ENCODE results near the gene LUC7L3. TPM values are rescaled to one million over a fixed set of nuclear protein-coding genes. Genes with fewer than 3 reads are reported as not detected.
"Not testable (repeated sequence)": the region's sequence is repeated elsewhere in the genome, so short reads cannot be mapped to it uniquely, and the experiment has no call there.

Gene LUC7L3, protein sequence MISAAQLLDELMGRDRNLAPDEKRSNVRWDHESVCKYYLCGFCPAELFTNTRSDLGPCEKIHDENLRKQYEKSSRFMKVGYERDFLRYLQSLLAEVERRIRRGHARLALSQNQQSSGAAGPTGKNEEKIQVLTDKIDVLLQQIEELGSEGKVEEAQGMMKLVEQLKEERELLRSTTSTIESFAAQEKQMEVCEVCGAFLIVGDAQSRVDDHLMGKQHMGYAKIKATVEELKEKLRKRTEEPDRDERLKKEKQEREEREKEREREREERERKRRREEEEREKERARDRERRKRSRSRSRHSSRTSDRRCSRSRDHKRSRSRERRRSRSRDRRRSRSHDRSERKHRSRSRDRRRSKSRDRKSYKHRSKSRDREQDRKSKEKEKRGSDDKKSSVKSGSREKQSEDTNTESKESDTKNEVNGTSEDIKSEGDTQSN
- total RNA-seq (2014; rRNA removed; shearing (Covaris generic)): 8.0 and 24.0 TPM in 2 replicates

GRCh38 chr17:50719144-50719923 lies at the start of gene LUC7L3:
TSS of gene LUC7L3 (plus strand) at chr17:50719603. CDS start at chr17:50719733, 130 bp downstream.
- DNase-seq (ENCODE audit: low read depth): peak; percentile 91

DNA sequence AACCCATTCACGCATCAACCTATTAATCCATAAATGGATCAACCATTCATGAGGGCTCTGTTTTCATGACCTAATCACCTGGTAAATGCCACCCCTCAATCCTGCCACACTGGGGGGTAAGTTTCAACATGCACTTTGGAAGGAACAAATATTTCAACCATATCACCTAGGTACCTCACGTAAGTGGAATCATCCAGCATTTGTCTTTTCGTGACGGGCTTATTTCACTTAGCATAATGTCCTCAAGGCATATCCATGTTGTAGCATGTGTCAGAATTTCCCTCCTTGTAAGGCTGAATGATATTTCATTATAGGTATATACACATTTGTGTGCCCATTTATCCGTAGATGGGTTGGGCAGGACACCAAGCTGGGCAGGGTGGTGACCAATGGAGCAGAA lies 47.3 kb upstream of the LUC7L3 start:
- no peak for DNase-seq (ENCODE audit: low read depth)

GRCh38 chr17:50672831-50673551 lies 46.4 kb upstream of the LUC7L3 start:
- peak; percentile 89 for DNase-seq (ENCODE audit: low read depth)

- DNase-seq (ENCODE audit: low read depth): no peak
Measured at GRCh38 chr17:50675190-50675589, 44.2 kb upstream of the LUC7L3 start.

DNA sequence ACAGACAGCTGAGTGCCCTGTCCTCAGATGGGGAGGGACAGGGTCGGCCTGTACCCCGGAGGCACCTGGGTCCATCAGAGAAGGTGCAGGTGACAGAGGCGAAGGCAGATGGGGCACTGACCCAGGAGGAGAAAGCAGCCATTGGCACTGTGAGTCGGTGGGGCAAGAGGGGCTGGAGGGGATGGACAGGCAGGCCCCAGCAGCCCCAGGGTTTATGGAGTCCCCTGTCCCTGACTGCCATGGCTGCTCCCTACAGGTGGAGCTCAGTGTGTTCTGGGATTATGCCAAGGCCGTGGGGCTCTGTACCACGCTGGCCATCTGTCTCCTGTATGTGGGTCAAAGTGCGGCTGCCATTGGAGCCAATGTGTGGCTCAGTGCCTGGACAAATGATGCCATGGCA lies 43.8 kb upstream of the LUC7L3 start:
- DNase-seq (ENCODE audit: low read depth): no peak

GRCh38 chr17:50676065-50676975 lies 43.1 kb upstream of the LUC7L3 start:
- no peak for DNase-seq (ENCODE audit: low read depth)

DNA sequence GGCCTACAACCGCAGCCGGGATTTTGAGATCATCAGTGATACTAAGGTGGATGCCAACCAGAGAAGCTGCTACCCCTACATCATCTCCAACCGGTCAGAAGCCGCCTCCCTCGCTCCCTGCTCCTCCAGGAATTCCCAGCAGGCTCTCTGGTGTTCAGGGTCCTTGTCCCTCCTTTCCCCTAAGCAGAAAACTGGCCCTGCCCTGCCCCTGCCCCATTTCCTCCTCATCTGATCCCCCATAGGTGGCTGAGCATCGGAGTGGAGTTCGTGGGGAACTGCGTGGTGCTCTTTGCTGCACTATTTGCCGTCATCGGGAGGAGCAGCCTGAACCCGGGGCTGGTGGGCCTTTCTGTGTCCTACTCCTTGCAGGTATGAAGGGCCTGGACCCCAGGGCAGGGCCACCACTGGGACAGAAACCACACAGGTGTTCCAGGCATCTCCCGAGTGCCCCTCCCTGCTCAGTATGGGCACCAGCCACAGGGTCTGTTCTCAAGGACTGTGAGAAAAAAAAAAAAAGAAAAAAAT lies 41.5 kb upstream of the LUC7L3 start:
- no peak for DNase-seq (ENCODE audit: low read depth)

DNA sequence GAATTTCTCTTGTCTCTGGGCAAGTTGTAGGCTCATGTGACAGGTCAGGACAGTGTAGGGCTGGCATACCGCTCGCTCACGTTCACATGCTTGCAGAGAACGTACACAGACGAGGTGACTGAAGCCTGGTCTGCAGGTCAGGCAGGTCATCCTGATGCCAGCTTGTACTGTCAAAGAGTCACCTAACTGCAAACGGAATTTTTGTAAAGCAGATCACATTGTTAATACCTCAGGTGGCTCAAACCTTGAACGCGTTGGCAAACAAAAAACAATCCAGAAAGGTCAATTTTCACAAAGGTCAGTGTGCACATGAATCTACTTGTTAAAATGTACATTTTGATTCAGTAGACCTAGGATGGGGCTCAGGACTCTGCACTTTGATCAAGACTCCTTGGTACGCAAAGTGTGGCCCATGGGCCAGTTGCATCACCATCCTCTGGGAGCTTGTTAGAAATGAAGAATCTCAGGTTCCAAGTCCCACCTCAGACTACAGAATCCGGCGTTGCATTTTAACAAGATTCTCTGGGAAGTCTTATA lies 40.3 kb upstream of the LUC7L3 start:
- no peak for DNase-seq (ENCODE audit: low read depth)

GRCh38 chr17:50680126-50680525 lies 39.3 kb upstream of the LUC7L3 start:
- DNase-seq (ENCODE audit: low read depth): no peak

GRCh38 chr17:50680543-50681262 lies 38.7 kb upstream of the LUC7L3 start:
- DNase-seq (ENCODE audit: low read depth): not testable (repeated sequence)

GRCh38 chr17:50681263-50682200 lies 37.9 kb upstream of the LUC7L3 start:
- DNase-seq (ENCODE audit: low read depth): peak; percentile 76

GRCh38 chr17:50682441-50682840 lies 37.0 kb upstream of the LUC7L3 start:
- no peak for DNase-seq (ENCODE audit: low read depth)

DNA sequence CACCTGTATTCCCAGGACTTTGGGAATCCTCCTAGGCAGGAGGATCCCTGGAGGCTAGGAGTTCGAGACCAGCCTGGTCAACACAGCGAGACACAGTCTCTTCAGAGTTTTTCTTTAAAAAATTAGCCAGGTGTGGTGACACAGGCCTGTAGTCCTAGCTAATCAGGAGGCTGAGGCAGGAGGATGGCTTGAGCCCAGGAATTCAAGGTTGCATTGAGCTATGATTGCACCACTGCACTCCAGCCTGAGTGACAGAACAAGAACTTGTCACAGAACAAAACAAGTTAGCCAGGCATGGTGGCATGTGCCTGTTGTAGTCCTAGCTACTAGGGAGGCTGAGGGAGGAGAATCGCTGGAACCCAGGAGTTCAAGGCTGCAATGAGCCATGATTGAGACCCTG lies 36.5 kb upstream of the LUC7L3 start:
- DNase-seq (ENCODE audit: low read depth): no peak

DNA sequence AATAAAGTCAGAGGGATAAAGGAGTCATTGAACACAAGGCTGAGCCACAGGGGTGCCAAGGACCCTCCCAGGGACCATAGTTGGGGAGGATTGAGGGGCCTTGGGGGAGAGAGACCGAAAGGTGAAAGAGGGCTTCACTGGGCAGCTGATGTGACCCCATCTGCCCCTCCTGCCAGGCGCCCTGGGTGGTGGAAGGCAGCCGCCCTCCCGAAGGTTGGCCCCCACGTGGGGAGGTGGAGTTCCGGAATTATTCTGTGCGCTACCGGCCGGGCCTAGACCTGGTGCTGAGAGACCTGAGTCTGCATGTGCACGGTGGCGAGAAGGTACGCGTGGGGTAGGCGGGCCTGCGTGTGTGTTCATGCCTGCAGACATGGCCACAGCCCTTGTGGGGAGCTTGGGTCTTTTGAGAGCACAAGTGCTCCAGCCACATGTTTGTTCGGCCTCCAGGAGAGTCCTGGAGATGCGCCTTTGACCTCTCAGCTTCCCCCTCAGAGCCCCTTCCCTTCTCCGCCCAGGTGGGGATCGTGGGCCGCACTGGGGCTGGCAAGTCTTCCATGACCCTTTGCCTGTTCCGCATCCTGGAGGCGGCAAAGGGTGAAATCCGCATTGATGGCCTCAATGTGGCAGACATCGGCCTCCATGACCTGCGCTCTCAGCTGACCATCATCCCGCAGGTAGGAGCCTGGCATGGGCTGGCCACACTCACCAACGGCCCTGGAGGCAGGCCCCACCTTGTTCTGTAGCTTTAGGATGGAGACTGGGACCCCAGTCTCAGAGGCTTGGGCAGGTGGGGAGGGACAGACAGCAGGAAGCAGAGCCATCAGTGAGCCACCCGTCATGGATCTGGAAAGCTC lies 35.7 kb upstream of the LUC7L3 start:
- no peak for DNase-seq (ENCODE audit: low read depth)

DNA sequence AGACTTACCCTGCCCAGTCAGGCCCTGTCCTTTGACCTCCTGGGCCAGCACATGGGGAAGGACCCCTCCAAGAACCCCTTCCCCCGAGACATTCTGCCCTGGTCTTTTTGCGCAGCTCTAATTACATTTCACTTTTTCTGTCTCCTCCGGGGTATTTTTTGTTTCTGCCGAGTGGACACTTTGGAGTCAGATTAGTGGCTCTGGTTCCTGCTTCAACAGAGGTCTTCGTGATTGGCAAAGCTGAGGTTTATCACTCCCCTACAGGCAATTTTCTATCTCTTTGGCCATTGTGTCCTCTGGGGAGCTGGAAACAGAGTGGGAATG lies 35.2 kb upstream of the LUC7L3 start:
- DNase-seq (ENCODE audit: low read depth): no peak

GRCh38 chr17:50684612-50685333 lies 34.6 kb upstream of the LUC7L3 start:
- peak; percentile 38 for DNase-seq (ENCODE audit: low read depth)

GRCh38 chr17:50685334-50685665 lies 34.1 kb upstream of the LUC7L3 start:
- no peak for DNase-seq (ENCODE audit: low read depth)

Measured in M059J (cell line).